Esophagus squamous epithelium (tissue), 4 donors: ENCODE results near the gene VAPB.

ENCODE experiments used
- POLR2A ChIP-seq, 4 donors: fragments of 450-650 bp; IDR thresholded peaks; one replicate each; pipeline ENCODE4 v1.6.1; 2017; ENCODE audit warnings: antibody characterized with exemption in 4 of 4, mild to moderate bottlenecking in 4 of 4, moderate library complexity in 3 of 4
- TF ChIP-seq, protein P1 (sequence below), 6 experiments: fragments of 450-650 bp in 4 of 6; fragments of 200-600 bp in 2 of 6; sonication (generic) in 2 of 6; IDR thresholded peaks; one replicate each; pipeline ENCODE4 v1.5.1; 2016 to 2019; ENCODE audit warnings: antibody characterized with exemption in 6 of 6, mild to moderate bottlenecking in 4 of 6, moderate library complexity in 4 of 6

DNA sequence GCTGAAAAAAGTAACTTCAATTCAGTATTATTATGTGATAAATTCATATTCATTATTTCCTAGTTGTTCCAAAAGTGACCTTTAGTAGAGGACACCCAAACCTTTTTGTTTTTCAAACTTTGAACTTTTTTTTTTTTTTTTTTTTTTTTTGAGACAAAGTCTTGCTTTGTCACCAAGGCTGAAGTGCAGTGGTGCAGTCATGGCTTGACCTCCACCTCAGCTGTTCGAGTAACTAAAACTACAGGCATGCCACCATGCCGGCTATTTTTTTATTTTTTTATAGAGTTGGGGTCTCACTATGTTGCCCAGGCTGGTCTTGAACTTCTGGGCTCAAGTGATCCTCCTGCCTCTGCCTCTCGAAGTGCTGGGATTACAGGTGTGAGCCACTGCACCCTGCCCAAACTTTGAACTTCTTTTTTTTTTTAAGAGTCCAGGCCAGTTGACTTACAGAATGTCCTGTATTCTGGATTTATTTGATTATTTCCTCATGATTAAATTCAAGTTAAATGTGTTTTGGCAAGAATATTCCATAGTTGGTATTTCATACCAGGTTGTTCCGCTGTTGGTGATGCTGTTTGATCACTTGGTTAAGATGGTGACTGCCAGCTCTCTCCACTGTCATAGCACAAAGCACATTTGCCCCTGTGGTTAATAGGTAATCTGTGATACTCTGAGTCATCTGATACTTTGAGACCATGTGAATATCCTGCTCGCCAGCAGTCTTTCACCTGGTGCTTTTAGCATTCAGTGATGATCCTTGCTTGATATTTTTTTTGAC lies 48.0 kb downstream of the VAPB start:
- TF ChIP-seq, protein P1, sequence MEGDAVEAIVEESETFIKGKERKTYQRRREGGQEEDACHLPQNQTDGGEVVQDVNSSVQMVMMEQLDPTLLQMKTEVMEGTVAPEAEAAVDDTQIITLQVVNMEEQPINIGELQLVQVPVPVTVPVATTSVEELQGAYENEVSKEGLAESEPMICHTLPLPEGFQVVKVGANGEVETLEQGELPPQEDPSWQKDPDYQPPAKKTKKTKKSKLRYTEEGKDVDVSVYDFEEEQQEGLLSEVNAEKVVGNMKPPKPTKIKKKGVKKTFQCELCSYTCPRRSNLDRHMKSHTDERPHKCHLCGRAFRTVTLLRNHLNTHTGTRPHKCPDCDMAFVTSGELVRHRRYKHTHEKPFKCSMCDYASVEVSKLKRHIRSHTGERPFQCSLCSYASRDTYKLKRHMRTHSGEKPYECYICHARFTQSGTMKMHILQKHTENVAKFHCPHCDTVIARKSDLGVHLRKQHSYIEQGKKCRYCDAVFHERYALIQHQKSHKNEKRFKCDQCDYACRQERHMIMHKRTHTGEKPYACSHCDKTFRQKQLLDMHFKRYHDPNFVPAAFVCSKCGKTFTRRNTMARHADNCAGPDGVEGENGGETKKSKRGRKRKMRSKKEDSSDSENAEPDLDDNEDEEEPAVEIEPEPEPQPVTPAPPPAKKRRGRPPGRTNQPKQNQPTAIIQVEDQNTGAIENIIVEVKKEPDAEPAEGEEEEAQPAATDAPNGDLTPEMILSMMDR (IDR thresholded peaks at IDR 0.05) = no peak
- no peak for TF ChIP-seq POLR2A (IDR thresholded peaks at IDR 0.05)
